MCF 10A (cell line): ENCODE data around the gene STRN4. TPM values are rescaled to one million over a fixed set of nuclear protein-coding genes. Genes with fewer than 3 reads are reported as not detected.

Source experiments
- BruUV-seq: library from RNA; stranded (reverse); fragments of 400-500 nt; replicated peaks from 2 replicates; lab custom pipeline; 2021; lab: Mats Ljungman, UMichigan
- CTCF ChIA-PET: fragments of 300-600 bp; sonication (Branson Sonifier 250); formaldehyde crosslinking; extraction: SDS; loops from one replicate; lab custom pipeline; 2021; ENCODE audit warnings: antibody characterized with exemption, inconsistent platforms; lab: Yijun Ruan, JAX
- POLR2A ChIA-PET: fragments of 300-600, 350-650 bp; sonication (Branson Sonifier 250); formaldehyde crosslinking; extraction: SDS; loops from one replicate; lab custom pipeline; 2020; ENCODE audit warnings: antibody characterized with exemption, inconsistent platforms; lab: Yijun Ruan, JAX
- DNase-seq: peaks from one replicate; pipeline ENCODE4 v3.0.0-alpha.2; 2018; ENCODE audit not compliant: unreplicated experiment
- H3K27ac Mint-ChIP-seq: one replicate; pipeline ENCODE4 v1.8.0; 2022; ENCODE audit warnings: mild to moderate bottlenecking, low read depth, mixed read lengths; ENCODE audit not compliant: unreplicated experiment
- H3K27me3 Mint-ChIP-seq: one replicate; pipeline ENCODE4 v1.8.0; 2022; ENCODE audit warnings: mixed read lengths; ENCODE audit not compliant: insufficient read depth, unreplicated experiment
- H3K36me3 Mint-ChIP-seq: one replicate; pipeline ENCODE4 v1.8.0; 2022; ENCODE audit warnings: mild to moderate bottlenecking, moderate library complexity, mixed read lengths; ENCODE audit not compliant: insufficient read depth, unreplicated experiment
- H3K4me1 Mint-ChIP-seq: one replicate; pipeline ENCODE4 v1.8.0; 2022; ENCODE audit warnings: mixed read lengths; ENCODE audit not compliant: insufficient read depth, unreplicated experiment
- H3K4me3 Mint-ChIP-seq: one replicate; pipeline ENCODE4 v1.8.0; 2022; ENCODE audit warnings: mild to moderate bottlenecking, moderate library complexity, mixed read lengths; ENCODE audit not compliant: unreplicated experiment
- H3K9me3 Mint-ChIP-seq: one replicate; pipeline ENCODE4 v1.8.0; 2022; ENCODE audit warnings: mixed read lengths; ENCODE audit not compliant: unreplicated experiment
- intact Hi-C: fragments of 100-400 bp; cut with micrococcal nuclease; formaldehyde crosslinking; loops from 2 replicates; pipeline ENCODE4 v1.14.1; 2022
- total RNA-seq: library from RNA; stranded (reverse); gene quantifications from 2 replicates; pipeline ENCODE4 v1.2.3, GENCODE V29; 2022
- TF ChIP-seq, protein P1 (sequence below): fragments of 200-600 bp; IDR thresholded peaks from one replicate; pipeline ENCODE4 v1.8.0; 2022; ENCODE audit warnings: antibody characterized with exemption, mild to moderate bottlenecking; ENCODE audit not compliant: unreplicated experiment

STRN4 gene
- total RNA-seq, 1 experiment from 2014 or later, result 92.3 TPM

GRCh38 chr19:46755853-46756543, 9.7 kb upstream of the STRN4 start:
- intact Hi-C loops, result loop anchor here (2.0 kb wide), 1 partner anchor 235 kb away; no protein-coding TSS in a partner anchor
- no TSS peak for BruUV-seq
- H3K4me3 Mint-ChIP-seq, result no peak overlapping the region
- no peak for DNase-seq
- peaks cover 5% of the 10 kb centered on the region for H3K36me3 Mint-ChIP-seq
- no peak overlapping the region for H3K27ac Mint-ChIP-seq
- POLR2A ChIA-PET, result interaction anchor here (0.9 to 3.0 kb wide), 3 partner anchors 32 to 84 kb away, joined by 3 to 19 read pairs (median 4); partner anchors contain the start of gene SLC1A5
- TF ChIP-seq, protein P1, sequence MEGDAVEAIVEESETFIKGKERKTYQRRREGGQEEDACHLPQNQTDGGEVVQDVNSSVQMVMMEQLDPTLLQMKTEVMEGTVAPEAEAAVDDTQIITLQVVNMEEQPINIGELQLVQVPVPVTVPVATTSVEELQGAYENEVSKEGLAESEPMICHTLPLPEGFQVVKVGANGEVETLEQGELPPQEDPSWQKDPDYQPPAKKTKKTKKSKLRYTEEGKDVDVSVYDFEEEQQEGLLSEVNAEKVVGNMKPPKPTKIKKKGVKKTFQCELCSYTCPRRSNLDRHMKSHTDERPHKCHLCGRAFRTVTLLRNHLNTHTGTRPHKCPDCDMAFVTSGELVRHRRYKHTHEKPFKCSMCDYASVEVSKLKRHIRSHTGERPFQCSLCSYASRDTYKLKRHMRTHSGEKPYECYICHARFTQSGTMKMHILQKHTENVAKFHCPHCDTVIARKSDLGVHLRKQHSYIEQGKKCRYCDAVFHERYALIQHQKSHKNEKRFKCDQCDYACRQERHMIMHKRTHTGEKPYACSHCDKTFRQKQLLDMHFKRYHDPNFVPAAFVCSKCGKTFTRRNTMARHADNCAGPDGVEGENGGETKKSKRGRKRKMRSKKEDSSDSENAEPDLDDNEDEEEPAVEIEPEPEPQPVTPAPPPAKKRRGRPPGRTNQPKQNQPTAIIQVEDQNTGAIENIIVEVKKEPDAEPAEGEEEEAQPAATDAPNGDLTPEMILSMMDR, result no peak
- H3K4me1 Mint-ChIP-seq, result peaks cover 19% of the 10 kb centered on the region
- CTCF ChIA-PET, result interaction anchor here (0.6 to 8.3 kb wide), 22 partner anchors 8 to 1817 kb away, joined by 3 to 133 read pairs (median 4); no protein-coding TSS in a partner anchor
- H3K27me3 Mint-ChIP-seq, result no peaks in the 10 kb centered on the region
- no peaks in the 10 kb centered on the region for H3K9me3 Mint-ChIP-seq

DNA sequence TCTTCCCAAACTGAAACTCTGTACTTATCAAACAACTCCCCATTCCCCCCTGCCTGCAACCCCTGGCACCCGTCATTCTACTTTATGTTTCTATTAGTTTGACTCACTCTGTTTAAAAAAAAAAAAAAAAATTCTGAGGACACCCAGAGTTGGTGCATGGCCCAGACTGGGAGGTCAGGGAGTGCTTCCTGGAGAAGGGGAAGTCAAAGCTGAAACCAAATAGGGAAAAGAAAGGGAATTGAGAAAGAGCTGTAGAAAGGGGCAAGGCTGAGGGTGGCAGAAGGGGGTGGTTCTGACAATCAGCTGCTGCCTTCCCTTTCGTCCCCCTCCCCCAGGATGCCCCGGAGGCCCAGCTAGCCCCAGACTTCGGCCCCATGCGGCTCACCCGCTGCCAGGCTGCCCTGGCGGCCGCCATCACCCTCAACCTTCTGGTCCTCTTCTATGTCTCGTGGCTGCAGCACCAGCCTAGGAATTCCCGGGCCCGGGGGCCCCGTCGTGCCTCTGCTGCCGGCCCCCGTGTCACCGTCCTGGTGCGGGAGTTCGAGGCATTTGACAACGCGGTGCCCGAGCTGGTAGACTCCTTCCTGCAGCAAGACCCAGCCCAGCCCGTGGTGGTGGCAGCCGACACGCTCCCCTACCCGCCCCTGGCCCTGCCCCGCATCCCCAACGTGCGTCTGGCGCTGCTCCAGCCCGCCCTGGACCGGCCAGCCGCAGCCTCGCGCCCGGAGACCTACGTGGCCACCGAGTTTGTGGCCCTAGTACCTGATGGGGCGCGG, 9.0 kb upstream of the STRN4 start:
- intact Hi-C loops, result no loop called here
- no peaks in the 10 kb centered on the region for H3K27me3 Mint-ChIP-seq
- DNase-seq, result no peak
- TF ChIP-seq, protein P1, result no peak
- POLR2A ChIA-PET, result interaction anchor here (0.5 to 1.2 kb wide), 5 partner anchors 31 to 225 kb away, joined by 3 to 8 read pairs (median 3); partner anchors contain the start of gene SLC1A5
- no peak overlapping the region for H3K4me3 Mint-ChIP-seq
- peaks cover 19% of the 10 kb centered on the region for H3K4me1 Mint-ChIP-seq
- no peaks in the 10 kb centered on the region for H3K9me3 Mint-ChIP-seq
- peaks cover 12% of the 10 kb centered on the region for H3K36me3 Mint-ChIP-seq
- no peak overlapping the region for H3K27ac Mint-ChIP-seq
- BruUV-seq, result no TSS peak
- CTCF ChIA-PET, result interaction anchor here (0.7 to 8.3 kb wide), 6 partner anchors 12 to 231 kb away, joined by 3 to 103 read pairs (median 4); no protein-coding TSS in a partner anchor

GRCh38 chr19:46753420-46754155, 7.3 kb upstream of the STRN4 start:
- Mint-ChIP-seq H3K4me1 (peaks cover 11% of the 10 kb centered on the region), H3K27ac (no peak overlapping the region), H3K9me3 (no peaks in the 10 kb centered on the region), H3K4me3 (no peak overlapping the region), H3K27me3 (no peaks in the 10 kb centered on the region), H3K36me3 (peaks cover 16% of the 10 kb centered on the region)
- peak; percentile 69 for DNase-seq
- BruUV-seq, result no TSS peak
- ChIA-PET CTCF (interaction anchor here (0.5 to 8.3 kb wide), 9 partner anchors 12 to 346 kb away, joined by 3 to 103 read pairs (median 4); no protein-coding TSS in a partner anchor), POLR2A (no interaction called here)
- TF ChIP-seq, protein P1, result no peak
- intact Hi-C loops, result no loop called here
